ENCODE measurements around the gene SNX13. TPM values are rescaled to one million over a fixed set of nuclear protein-coding genes. Genes with fewer than 3 reads are reported as not detected.

SNX13 gene
- total and polyA plus RNA-seq, 7 donors = 9.6 to 80.9 (median 43.8) TPM

DNA sequence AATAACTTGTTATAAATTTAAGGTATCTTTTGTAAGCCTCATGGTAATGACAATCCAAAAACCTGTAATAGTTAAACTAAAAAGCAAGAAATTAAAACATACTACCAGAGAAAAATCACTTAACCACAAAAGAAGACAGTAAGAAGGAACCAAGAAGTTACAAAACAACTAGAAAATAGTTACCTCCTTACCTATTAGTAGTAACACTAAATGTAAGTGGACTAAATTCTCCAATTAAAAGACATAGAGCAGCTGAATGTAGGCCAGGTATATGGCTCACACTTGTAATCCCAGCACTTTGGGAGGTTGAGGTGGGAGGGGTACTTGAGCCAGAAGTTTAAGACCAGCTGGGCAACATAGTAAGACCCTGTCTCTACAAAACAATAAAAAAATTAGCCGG lies 84.0 kb downstream of the SNX13 start:
- TF ChIP-seq POLR2A (IDR thresholded peaks at IDR 0.05) (no peak), POLR2AphosphoS5 (IDR thresholded peaks at IDR 0.05) (no peak), EP300 (IDR thresholded peaks at IDR 0.05) (no peak)
- TF ChIP-seq, protein P1, sequence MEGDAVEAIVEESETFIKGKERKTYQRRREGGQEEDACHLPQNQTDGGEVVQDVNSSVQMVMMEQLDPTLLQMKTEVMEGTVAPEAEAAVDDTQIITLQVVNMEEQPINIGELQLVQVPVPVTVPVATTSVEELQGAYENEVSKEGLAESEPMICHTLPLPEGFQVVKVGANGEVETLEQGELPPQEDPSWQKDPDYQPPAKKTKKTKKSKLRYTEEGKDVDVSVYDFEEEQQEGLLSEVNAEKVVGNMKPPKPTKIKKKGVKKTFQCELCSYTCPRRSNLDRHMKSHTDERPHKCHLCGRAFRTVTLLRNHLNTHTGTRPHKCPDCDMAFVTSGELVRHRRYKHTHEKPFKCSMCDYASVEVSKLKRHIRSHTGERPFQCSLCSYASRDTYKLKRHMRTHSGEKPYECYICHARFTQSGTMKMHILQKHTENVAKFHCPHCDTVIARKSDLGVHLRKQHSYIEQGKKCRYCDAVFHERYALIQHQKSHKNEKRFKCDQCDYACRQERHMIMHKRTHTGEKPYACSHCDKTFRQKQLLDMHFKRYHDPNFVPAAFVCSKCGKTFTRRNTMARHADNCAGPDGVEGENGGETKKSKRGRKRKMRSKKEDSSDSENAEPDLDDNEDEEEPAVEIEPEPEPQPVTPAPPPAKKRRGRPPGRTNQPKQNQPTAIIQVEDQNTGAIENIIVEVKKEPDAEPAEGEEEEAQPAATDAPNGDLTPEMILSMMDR (IDR thresholded peaks at IDR 0.05) = no peak
- Histone ChIP-seq H3K36me3 (peaks cover 0 to 22% (median 2%) of the 10 kb centered on the region in 4 donors), H3K27me3 (no peaks in the 10 kb centered on the region), H3K9me3 (no peaks in the 10 kb centered on the region), H3K27ac (no peak overlapping the region), H3K4me1 (no peaks in the 10 kb centered on the region), H3K4me3 (no peak overlapping the region)
- WGBS, 2 donors = 98% methylated on average over 1 of the region's 1 CpG
- no peak for DNase-seq
- intact Hi-C loops (cut with DNase I) = no loop called here

DNA sequence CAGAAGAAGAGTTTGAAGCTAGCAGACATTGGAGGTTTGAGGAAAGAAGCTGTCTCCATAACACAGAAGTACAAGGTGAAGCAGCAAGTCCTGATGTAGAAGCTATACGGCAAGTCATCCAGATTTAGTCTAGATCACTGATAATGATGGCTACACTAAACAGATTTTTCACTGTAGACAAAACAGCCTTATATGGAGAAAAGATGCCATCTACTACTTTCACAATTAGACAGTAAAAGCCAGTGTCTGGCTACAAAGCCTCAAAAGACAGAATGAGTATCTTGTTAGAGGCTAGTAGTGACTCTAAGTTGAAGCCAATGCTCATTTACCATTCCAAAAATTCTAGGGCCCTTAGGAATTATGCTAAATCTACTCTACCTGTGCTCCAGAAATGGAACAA lies 85.1 kb downstream of the SNX13 start:
- Histone ChIP-seq H3K36me3 (peaks cover 0 to 20% (median 0%) of the 10 kb centered on the region in 4 donors), H3K4me3 (no peak overlapping the region), H3K9me3 (no peaks in the 10 kb centered on the region), H3K27me3 (no peaks in the 10 kb centered on the region), H3K27ac (no peak overlapping the region), H3K4me1 (no peaks in the 10 kb centered on the region)
- no peak for DNase-seq
- intact Hi-C loops (cut with DNase I) = no loop called here
- 48 to 52% methylated on average over 1 of the region's 1 CpG for WGBS, 2 donors
- TF ChIP-seq POLR2AphosphoS5 (IDR thresholded peaks at IDR 0.05) = no peak
- no peak for TF ChIP-seq EP300 (IDR thresholded peaks at IDR 0.05)
- no peak for TF ChIP-seq POLR2A (IDR thresholded peaks at IDR 0.05)
- TF ChIP-seq, protein P1 (IDR thresholded peaks at IDR 0.05) = no peak

- 79 to 88% methylated on average over 3 of the region's 3 CpGs for WGBS, 2 donors
- intact Hi-C loops (cut with DNase I) = no loop called here
- Histone ChIP-seq H3K36me3 (peaks cover 0 to 16% (median 0%) of the 10 kb centered on the region in 4 donors), H3K27me3 (no peaks in the 10 kb centered on the region), H3K27ac (no peak overlapping the region), H3K4me3 (no peak overlapping the region), H3K9me3 (no peaks in the 10 kb centered on the region), H3K4me1 (no peaks in the 10 kb centered on the region)
- TF ChIP-seq, protein P1 (IDR thresholded peaks at IDR 0.05) = no peak
- TF ChIP-seq EP300 (IDR thresholded peaks at IDR 0.05) (no peak), POLR2A (IDR thresholded peaks at IDR 0.05) (no peak), POLR2AphosphoS5 (IDR thresholded peaks at IDR 0.05) (no peak)
- DNase-seq = no peak
Measured at GRCh38 chr7:17854261-17855047, 85.8 kb downstream of the SNX13 start.

GRCh38 chr7:17852361-17852760 lies 87.9 kb downstream of the SNX13 start:
- DNase-seq = no peak
- H3K4me1 ChIP-seq = no peaks in the 10 kb centered on the region
- no peaks in the 10 kb centered on the region for H3K9me3 ChIP-seq
- no peaks in the 10 kb centered on the region for H3K27me3 ChIP-seq
- intact Hi-C loops (cut with DNase I) = no loop called here
- 98 to 100% methylated on average over 1 of the region's 1 CpG for WGBS, 2 donors
- H3K36me3 ChIP-seq = peaks cover 0 to 18% (median 1%) of the 10 kb centered on the region in 4 donors
- no peak overlapping the region for H3K27ac ChIP-seq
- H3K4me3 ChIP-seq = no peak overlapping the region
- TF ChIP-seq POLR2A (IDR thresholded peaks at IDR 0.05) (no peak), EP300 (IDR thresholded peaks at IDR 0.05) (no peak), POLR2AphosphoS5 (IDR thresholded peaks at IDR 0.05) (no peak)
- TF ChIP-seq, protein P1 (IDR thresholded peaks at IDR 0.05) = no peak

Data from sigmoid colon (tissue), 7 donors.